DMS 273 (cell line): ENCODE measurements around the gene CAMTA1.
A peak's percentile ranks its signal among the peaks of the same experiment; 100 is the strongest.

ENCODE experiments used
- DNase-seq: peaks from one replicate; lab custom pipeline; 2025; ENCODE audit not compliant: unreplicated experiment; lab: John Stamatoyannopoulos, UW

Gene CAMTA1

GRCh38 chr1:6779089-6779805 is 6.0 kb upstream of the CAMTA1 start:
- DNase-seq = no peak

- no peak for DNase-seq
Measured at GRCh38 chr1:6782151-6782550, 3.1 kb upstream of the CAMTA1 start.

GRCh38 chr1:6783221-6783620 is 2.0 kb upstream of the CAMTA1 start:
- peak; percentile 15 for DNase-seq

- DNase-seq = no peak
Measured at GRCh38 chr1:6783936-6784559, 1.2 kb upstream of the CAMTA1 start.

GRCh38 chr1:6784560-6785317 is 515 bp upstream of the CAMTA1 start:
- peak; percentile 100 for DNase-seq

GRCh38 chr1:6785728-6786505 is 663 bp downstream of the CAMTA1 start:
- peak; percentile 71 for DNase-seq

- DNase-seq = no peak
Measured at GRCh38 chr1:6788946-6789345, 3.7 kb downstream of the CAMTA1 start.

GRCh38 chr1:6790146-6790545 is 4.9 kb downstream of the CAMTA1 start:
- DNase-seq = no peak

GRCh38 chr1:6794164-6794563 is 8.9 kb downstream of the CAMTA1 start:
- DNase-seq = peak; percentile 65

GRCh38 chr1:6795203-6795602 is 9.9 kb downstream of the CAMTA1 start:
- no peak for DNase-seq

GRCh38 chr1:6795661-6796060 is 10.4 kb downstream of the CAMTA1 start:
- no peak for DNase-seq

- DNase-seq = no peak
Measured at GRCh38 chr1:6796095-6796494, 10.8 kb downstream of the CAMTA1 start.

- no peak for DNase-seq
Measured at GRCh38 chr1:6799499-6799898, 14.2 kb downstream of the CAMTA1 start.

- no peak for DNase-seq
Measured at GRCh38 chr1:6800745-6801144, 15.5 kb downstream of the CAMTA1 start.

GRCh38 chr1:6801199-6801598 is 15.9 kb downstream of the CAMTA1 start:
- DNase-seq = no peak

GRCh38 chr1:6801966-6802365 is 16.7 kb downstream of the CAMTA1 start:
- DNase-seq = peak; percentile 57

GRCh38 chr1:6802454-6802853 is 17.2 kb downstream of the CAMTA1 start:
- DNase-seq = no peak

- no peak for DNase-seq
Measured at GRCh38 chr1:6802893-6803292, 17.6 kb downstream of the CAMTA1 start.

- no peak for DNase-seq
Measured at GRCh38 chr1:6803357-6803756, 18.1 kb downstream of the CAMTA1 start.

GRCh38 chr1:6805004-6805416 is 19.8 kb downstream of the CAMTA1 start:
- peak; percentile 19 for DNase-seq

- DNase-seq = no peak
Measured at GRCh38 chr1:6807782-6808181, 22.5 kb downstream of the CAMTA1 start.
